Activated gamma-delta T cell (primary cell): ENCODE measurements around the gene KMT2D.
"Not testable (repeated sequence)": the region's sequence is repeated elsewhere in the genome, so short reads cannot be mapped to it uniquely, and the experiment has no call there.

Experiments used
- DNase-seq: peaks from one replicate; lab custom pipeline; 2025; lab: John Stamatoyannopoulos, UW

KMT2D gene

DNA sequence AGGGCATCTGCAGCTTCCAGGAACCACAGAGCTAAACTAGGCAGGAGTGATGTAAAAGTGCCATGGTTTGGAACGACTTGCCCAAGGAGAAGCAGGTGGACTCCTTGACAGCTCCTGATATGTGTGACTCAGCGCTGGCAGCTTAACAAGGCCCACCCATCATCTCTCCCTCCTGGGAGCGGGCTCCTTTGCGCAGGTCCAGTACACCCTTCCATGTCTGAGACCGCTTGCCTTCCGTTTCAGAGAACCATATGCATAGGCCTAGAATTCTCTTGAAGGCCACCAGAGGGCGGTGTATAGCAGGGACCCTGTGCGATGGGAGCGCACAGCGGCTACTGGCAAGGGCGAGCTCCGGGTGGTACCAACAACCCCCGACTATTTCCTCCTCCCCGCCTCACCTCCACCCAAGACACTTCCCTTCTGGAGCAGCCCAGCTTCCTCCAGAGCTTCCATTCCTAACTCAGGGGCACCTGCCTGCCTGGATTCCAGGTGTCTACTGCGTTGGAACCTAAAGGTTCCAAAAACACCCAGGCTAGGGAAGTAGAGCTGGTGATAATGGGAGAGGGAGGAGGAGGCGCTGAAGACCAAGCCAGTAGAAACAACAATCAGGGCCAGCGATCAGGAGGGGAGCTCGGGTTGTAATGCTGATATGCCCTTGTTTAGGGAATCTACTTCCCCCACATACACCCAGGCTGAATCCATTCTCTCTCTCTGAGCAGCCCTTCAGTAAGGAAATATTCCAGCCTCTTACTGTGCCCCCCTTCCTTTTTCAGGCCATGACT lies 27.7 kb upstream of the KMT2D start:
- DNase-seq: no peak

- no peak for DNase-seq
Measured at GRCh38 chr12:49086116-49086515, 25.5 kb upstream of the KMT2D start.

DNA sequence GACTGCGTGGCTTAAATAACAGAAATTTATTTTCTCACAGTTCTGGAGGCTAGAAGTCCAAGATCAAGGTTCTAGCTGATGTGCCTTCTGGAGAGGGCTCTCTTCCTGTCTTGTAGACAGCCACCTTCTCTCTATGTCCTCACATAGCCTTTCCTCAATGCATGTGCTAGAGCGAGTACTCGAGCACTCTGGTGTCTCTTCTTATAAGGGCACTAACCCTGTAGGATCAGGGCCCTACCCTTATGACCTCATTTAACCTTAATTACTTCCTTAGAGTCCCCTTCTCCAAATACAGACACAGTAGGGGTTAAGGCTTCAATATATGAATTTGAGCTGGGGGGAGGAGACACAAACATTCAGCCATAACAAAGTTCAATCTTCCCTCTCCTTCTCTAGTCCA lies 23.8 kb upstream of the KMT2D start:
- no peak for DNase-seq

DNA sequence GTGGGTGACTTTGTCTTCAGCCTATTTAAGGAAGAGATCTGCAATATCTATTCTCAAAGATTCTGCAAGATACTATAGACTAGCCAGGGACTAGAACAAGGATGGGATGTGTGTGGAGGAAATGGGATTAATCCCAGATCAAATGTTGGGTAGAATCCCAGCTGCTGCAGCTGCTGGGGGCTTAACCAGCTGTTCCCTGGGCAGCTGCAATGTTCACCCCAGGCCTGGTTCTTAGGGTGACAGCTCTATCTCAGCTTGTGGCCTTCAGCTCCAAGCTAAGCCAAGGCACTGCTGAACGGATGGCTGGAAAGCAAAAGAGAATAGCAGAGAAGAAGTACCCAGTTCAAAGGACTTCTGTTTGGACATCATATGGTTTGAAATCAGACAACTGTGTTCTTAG lies 19.2 kb upstream of the KMT2D start:
- no peak for DNase-seq

- no peak for DNase-seq
Measured at GRCh38 chr12:49070971-49071370, 10.4 kb upstream of the KMT2D start.

DNA sequence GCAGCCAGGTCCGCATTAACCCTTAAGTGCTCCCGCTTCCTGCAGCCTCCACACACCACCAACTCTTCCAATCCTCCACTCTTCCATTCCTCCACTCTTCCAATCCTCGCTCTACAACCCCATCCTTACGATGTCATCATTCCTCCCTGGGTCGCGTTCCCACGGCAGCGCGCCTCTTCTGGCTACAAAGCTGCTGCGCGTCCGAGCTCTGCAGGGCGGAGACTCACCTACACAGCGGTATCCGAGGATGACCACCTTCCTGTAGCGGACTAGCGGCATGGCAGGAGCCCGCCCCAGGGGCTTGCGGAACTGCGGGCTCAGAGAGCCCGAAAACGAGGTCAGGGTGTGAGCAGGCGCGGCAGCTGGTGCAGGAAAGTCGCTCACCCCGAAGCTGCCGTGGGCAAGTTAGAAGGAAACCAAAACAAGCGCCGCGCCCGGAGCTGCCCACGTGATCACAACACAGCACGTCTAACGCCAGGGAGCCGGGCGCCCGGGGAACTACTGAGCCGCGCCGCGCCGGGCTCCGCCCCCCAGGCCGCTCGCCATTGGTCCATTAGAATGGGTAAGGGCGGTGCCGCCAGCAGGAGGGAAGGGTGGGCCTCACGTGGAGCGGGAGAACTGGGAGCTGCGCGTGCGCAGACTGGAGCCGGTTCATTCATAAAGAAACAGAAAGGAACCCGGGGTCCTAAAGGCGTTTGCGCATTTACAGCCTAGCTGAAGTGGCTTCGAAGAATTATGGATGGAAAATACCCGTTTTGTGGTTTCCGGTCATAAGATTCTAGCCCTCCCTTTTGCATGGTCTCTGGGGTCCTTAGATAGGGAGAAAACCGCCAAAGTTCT lies 9.1 kb upstream of the KMT2D start, which contains the start of gene RHEBL1:
RHEBL1 (minus strand) TSS at position 473 of the 840 bp plus-strand sequence; CDS start at position 279, 194 bp downstream.
- DNase-seq: peak; percentile 98

DNA sequence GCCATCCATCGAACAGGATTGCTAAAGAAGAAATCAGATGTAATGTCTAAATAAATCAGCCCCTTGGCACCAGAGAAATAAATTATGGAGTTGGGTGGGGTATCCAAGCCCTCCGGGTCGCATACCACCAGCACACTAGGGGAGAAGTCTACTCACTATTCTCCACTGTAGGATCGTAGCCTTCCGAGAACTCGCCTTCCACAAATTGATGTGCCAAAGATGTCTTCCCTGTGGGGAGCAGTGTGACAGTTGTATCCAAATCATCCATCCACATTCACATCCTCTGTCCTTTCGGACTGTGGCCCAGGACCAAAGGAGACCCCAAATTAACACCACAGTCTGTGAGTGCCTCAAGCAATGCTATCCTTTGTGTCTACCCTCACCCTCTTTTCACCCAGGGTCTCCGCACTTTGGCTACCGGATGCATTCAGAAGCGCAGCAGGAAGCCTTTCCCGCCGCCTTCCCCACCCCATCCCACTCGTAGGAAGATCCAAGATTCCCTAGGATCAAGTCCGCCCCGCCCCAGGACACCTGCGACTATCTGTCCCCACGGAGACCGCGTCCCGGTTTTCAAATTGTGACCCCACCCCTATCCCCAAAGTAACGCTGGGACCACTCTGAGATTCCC lies 8.4 kb upstream of the KMT2D start:
- no peak for DNase-seq

DNA sequence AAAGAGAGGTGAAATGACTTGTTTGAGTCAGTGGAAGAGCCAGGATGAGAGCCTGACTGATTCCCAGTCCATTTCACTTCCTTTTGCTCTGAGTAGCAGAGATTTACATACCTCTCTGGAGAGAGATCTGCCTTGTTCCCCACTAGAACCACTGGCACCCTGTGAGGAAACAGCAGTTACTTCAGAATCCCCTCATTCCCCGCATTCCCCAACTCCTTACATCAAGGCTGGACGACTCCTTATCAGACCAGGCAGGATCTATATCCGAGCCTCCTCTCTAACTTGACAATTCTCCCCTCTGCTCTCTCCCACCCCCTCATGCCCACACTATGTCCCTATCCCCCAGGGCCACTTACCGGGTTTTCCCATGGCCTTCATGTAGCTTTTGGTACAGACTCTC lies 5.5 kb upstream of the KMT2D start:
- no peak for DNase-seq

DNA sequence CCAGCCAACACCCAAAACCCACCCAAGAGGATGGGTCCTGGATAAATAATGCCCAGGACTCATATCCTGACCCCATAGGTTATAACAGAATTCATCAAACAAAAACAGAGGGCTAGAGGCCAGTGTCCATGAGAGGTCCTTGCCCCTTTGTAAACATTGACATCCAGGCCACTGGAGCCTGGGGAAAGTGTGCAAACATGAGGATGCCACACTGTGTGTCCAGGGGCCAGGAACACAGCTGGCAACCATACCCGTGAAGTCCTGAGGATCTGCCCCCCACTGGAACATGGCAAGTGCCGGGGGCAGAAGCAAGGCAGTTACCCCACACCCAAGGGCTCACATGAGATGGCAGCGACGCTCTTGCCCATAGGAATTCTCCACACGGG lies 4.2 kb upstream of the KMT2D start:
- no peak for DNase-seq

GRCh38 chr12:49061916-49062315 lies 1.3 kb upstream of the KMT2D start:
- not testable (repeated sequence) for DNase-seq

DNA sequence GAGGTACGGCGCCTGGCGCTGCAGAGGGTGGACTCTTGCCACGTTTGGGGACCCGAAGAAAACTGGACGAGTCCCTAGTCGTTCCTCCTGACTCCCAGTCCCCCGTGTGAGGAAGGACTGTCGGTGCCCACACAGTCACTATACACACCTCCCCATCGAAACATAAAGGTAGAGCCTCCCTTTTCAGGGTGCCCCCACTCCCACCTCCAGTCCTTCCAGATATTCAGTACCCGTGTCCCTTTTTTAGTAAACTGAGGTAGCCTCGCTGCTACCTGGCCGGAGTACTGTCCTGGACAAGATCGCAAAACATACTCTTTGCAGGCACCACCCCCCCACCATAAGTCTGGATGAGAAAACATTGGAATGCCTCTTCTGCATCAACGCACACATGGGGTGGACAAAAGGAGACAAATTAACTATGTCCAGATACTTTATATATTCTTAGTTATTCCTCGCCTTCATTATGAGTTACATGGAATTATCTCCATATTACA lies 610 bp upstream of the KMT2D start:
- DNase-seq: no peak

- no peak for DNase-seq
Measured at GRCh38 chr12:49059299-49060171, 1.1 kb downstream of the KMT2D start.

DNA sequence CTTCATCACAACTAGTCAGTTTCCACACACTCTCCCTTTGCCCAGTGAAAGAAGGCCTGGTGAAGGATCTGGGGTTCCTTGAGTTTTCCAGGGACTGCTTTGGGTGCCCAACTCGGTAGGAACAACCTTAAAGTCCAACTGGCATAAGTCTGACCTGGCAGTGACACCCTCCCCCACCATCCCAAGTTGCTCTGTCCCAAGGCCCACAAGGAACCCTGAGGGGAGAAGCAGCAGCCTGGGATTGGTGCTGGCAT lies 1.6 kb downstream of the KMT2D start:
- DNase-seq: no peak

- no peak for DNase-seq
Measured at GRCh38 chr12:49058366-49059044, 2.1 kb downstream of the KMT2D start.

- no peak for DNase-seq
Measured at GRCh38 chr12:49057888-49058287, 2.7 kb downstream of the KMT2D start.

- no peak for DNase-seq
Measured at GRCh38 chr12:49055978-49056754, 4.4 kb downstream of the KMT2D start.

GRCh38 chr12:49055092-49055491 lies 5.5 kb downstream of the KMT2D start:
- no peak for DNase-seq

- DNase-seq: no peak
Measured at GRCh38 chr12:49054524-49054923, 6.1 kb downstream of the KMT2D start.

- DNase-seq: no peak
Measured at GRCh38 chr12:49054096-49054495, 6.5 kb downstream of the KMT2D start.

DNA sequence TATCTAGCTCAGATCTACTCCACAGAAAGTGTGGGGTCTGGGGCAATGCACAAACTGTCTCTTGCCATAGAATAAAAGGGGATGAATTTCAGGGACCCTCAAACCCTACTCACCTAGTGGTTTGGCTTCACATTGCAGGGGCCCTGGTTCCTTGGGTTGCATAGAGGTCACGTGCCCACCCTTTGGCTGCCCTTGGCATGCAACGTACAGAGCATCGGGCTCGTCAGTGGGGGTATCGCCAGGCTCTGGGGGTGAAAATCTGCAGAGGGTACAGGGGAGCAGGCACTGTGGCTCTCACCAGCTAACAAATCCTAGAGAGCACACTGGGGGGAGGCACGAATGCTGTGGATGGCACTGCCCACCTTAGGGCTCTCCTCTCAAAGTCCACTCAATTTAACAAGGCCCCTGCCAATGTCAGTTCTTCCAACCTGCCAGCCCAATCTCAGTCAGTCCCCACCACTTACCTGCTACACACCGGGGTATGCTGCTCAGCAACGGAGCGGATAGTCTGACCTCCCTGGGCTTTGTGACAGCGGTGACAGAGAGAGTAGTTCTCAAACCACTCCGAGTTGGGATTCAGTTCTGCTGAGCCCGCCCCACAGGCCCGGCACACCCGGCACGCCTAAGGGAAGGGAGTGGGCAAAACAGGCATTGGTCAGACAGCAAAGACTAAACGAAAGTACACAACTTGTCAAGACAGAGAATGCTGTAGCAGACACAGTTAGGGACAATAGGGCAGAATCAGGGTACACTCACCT lies 8.0 kb downstream of the KMT2D start:
- DNase-seq: no peak
